ENCODE data around the gene YDJC.

DNA sequence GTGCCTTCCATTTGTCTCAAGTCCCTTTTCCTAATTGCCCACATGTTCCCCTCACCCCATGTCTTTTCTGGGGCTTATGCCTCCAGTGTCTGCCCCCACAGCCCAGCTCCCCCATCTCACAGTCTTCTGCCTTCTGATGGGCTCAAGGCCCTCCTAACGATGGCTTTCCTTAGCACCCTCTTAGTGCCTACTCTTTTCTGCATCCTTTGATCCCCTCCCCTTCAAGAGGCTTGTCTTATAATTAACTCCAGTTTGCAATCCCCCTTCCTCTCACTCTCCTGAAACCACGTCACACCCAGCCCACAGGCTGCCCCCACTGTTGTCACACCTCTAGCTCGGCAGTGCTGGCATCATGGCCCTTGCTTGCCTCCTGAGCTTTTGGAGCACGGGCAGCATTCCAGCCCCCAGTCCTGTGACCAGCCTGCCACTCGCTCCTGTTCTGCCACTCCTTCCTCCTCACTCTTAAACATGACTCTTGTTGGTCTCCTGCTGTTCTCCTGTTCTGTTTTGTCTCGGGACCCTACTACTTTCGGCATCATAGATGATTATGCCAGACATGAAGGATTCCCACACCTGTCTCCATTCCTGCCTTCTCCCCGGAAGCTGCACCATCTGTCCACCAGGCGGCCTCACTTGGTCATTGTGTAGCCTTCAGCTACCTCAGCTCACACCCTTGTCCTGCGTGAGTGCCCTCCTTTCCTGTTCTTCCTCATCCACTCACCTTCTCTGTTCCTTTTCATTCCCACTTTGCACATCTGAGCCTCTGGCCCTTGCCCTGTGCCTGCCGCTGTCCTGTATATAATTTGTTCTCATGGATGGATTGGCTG is 36.2 kb downstream of the YDJC start:
- TF ChIP-seq, protein P1, sequence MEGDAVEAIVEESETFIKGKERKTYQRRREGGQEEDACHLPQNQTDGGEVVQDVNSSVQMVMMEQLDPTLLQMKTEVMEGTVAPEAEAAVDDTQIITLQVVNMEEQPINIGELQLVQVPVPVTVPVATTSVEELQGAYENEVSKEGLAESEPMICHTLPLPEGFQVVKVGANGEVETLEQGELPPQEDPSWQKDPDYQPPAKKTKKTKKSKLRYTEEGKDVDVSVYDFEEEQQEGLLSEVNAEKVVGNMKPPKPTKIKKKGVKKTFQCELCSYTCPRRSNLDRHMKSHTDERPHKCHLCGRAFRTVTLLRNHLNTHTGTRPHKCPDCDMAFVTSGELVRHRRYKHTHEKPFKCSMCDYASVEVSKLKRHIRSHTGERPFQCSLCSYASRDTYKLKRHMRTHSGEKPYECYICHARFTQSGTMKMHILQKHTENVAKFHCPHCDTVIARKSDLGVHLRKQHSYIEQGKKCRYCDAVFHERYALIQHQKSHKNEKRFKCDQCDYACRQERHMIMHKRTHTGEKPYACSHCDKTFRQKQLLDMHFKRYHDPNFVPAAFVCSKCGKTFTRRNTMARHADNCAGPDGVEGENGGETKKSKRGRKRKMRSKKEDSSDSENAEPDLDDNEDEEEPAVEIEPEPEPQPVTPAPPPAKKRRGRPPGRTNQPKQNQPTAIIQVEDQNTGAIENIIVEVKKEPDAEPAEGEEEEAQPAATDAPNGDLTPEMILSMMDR (IDR thresholded peaks at IDR 0.05) = no peak
- no peak for TF ChIP-seq EZH2 (IDR thresholded peaks at IDR 0.05; ENCODE audit: borderline replicate concordance, insufficient read depth, low read depth, low read length, poor library complexity, severe bottlenecking)
